Posterior vena cava (tissue), 2 donors: ENCODE results near the gene CD82. TPM values are rescaled to one million over a fixed set of nuclear protein-coding genes. Genes with fewer than 3 reads are reported as not detected.
"Not testable (repeated sequence)": the region's sequence is repeated elsewhere in the genome, so short reads cannot be mapped to it uniquely, and the experiment has no call there.

Experiments
- DNase-seq: peaks from one replicate; pipeline ENCODE4 v3.0.0-alpha.2; 2020; ENCODE audit warnings: low spot score
- intact Hi-C, 2 donors: fragments of 100-400 bp; cut with DNase I; formaldehyde crosslinking; loops; one replicate each; pipeline versions ENCODE4 v1.14.1 to v1.14.2; 2022 to 2023
- total RNA-seq, 2 donors: library from RNA; stranded (reverse); fragmentation: NEBNext Ultra II Directional; extraction: Animal tissue kit (Norgen Biotek cat#: 25700); gene quantifications; one replicate each; pipeline ENCODE4 v1.2.1, GENCODE V29; 2021
- donor health status: DM: yes; HTN: yes; CAD: no.
- donor health status: DM: yes; HTN: yes; CAD: no.

CD82 gene
- total RNA-seq, 2 donors from 2014 or later: 26.8 to 28.6 TPM

GRCh38 chr11:44555031-44555800, 10.2 kb upstream of the CD82 start:
- intact Hi-C loops: no loop called here

GRCh38 chr11:44556735-44557409, 8.6 kb upstream of the CD82 start:
- no peak for DNase-seq
- intact Hi-C loops: loop anchor here in 1 of 2 donors (2.0 kb wide), 1 partner anchor 60 kb away; no protein-coding TSS in a partner anchor

More at GRCh38 chr11:44555031-44555800, 10.2 kb upstream of the CD82 start:
- no peak for DNase-seq

GRCh38 chr11:44557464-44557863, 8.0 kb upstream of the CD82 start:
- DNase-seq: no peak
- intact Hi-C loops: loop anchor here in 1 of 2 donors (2.0 kb wide), 1 partner anchor 59 kb away; no protein-coding TSS in a partner anchor

GRCh38 chr11:44559207-44559939, 6.1 kb upstream of the CD82 start:
- no peak for DNase-seq
- intact Hi-C loops: loop anchor here in 1 of 2 donors (2.0 kb wide), 1 partner anchor 61 kb away; no protein-coding TSS in a partner anchor

- not testable (repeated sequence) for DNase-seq
Observed at GRCh38 chr11:44559940-44560300, 5.5 kb upstream of the CD82 start.

GRCh38 chr11:44561275-44561805, 4.1 kb upstream of the CD82 start:
- DNase-seq: no peak

More at GRCh38 chr11:44559940-44560300, 5.5 kb upstream of the CD82 start:
- intact Hi-C loops: loop anchor here (2.0 to 10.0 kb wide), 4 partner anchors 55 to 355 kb away; no protein-coding TSS in a partner anchor

GRCh38 chr11:44561964-44562734, 3.3 kb upstream of the CD82 start:
- intact Hi-C loops: loop anchor here (2.0 to 10.0 kb wide), 3 partner anchors 53 to 353 kb away; no protein-coding TSS in a partner anchor
- DNase-seq: no peak

More at GRCh38 chr11:44561275-44561805, 4.1 kb upstream of the CD82 start:
- intact Hi-C loops: loop anchor here (2.0 to 10.0 kb wide), 3 partner anchors 53 to 353 kb away; no protein-coding TSS in a partner anchor

GRCh38 chr11:44562845-44563460, 2.5 kb upstream of the CD82 start:
- intact Hi-C loops: loop anchor here (5.0 to 10.0 kb wide), 2 partner anchors 349 to 352 kb away; no protein-coding TSS in a partner anchor
- no peak for DNase-seq

- intact Hi-C loops: loop anchor here (5.0 to 10.0 kb wide), 2 partner anchors 349 to 351 kb away; no protein-coding TSS in a partner anchor
- DNase-seq: no peak
Observed at GRCh38 chr11:44563711-44564110, 1.8 kb upstream of the CD82 start.

GRCh38 chr11:44564166-44564565, 1.3 kb upstream of the CD82 start:
- intact Hi-C loops: loop anchor here (5.0 to 10.0 kb wide), 2 partner anchors 348 to 351 kb away; no protein-coding TSS in a partner anchor
- DNase-seq: no peak

- peak; percentile 96 for DNase-seq
- intact Hi-C loops: loop anchor here (5.0 to 10.0 kb wide), 2 partner anchors 348 to 350 kb away; no protein-coding TSS in a partner anchor
Observed at GRCh38 chr11:44564670-44565210, 723 bp upstream of the CD82 start.

- intact Hi-C loops: loop anchor here in 1 of 2 donors (10.0 kb wide), 1 partner anchor 349 kb away; no protein-coding TSS in a partner anchor
- no peak for DNase-seq
Observed at GRCh38 chr11:44565953-44566949, 788 bp downstream of the CD82 start.

GRCh38 chr11:44566952-44567875, 1.8 kb downstream of the CD82 start:
- intact Hi-C loops: loop anchor here in 1 of 2 donors (10.0 kb wide), 1 partner anchor 348 kb away; no protein-coding TSS in a partner anchor
- peak; percentile 51 for DNase-seq

- intact Hi-C loops: loop anchor here in 1 of 2 donors (10.0 kb wide), 1 partner anchor 347 kb away; no protein-coding TSS in a partner anchor
- peak; percentile 26 for DNase-seq
Observed at GRCh38 chr11:44567876-44568256, 2.4 kb downstream of the CD82 start.

- DNase-seq: peak; percentile 50
- intact Hi-C loops: loop anchor here in 1 of 2 donors (10.0 kb wide), 1 partner anchor 347 kb away; no protein-coding TSS in a partner anchor
Observed at GRCh38 chr11:44568331-44568657, 2.8 kb downstream of the CD82 start.
